ENCODE measurements around the gene PTBP1.

PTBP1 gene

GRCh38 chr19:855566-856120, 58.4 kb downstream of the PTBP1 start:
- DNase-seq = no peak

DNA sequence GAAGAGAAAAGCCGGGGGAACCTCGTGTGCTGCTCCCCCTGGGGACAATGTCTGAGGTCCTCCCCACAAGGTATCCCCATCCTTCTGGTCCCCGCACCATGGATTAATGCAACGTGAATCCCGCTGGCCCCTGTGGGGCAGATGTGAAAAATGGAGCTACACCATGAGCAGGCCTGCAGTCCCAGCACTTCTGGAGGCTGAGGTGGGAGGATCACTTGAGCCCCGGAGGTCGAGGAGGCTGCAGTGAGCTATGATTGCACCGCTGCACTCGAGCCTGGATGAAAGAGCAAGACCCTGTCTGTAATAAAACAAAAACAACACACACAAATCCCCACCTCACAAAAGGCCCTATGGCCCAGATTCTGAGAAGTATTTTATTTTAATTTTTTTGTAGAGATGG, 61.0 kb downstream of the PTBP1 start:
- DNase-seq = no peak

- no peak for DNase-seq
These were observed 61.9 kb downstream of the PTBP1 start, which contains the start of gene CFD for GRCh38 chr19:858868-859843. Gene CFD (plus strand): TSS chr19:859664. CDS start chr19:859690, 26 bp downstream.

- DNase-seq = no peak
These were observed 64.0 kb downstream of the PTBP1 start for GRCh38 chr19:861141-861755.
